HFFc6 (cell line): ENCODE measurements around the gene IGFALS. TPM values are rescaled to one million over a fixed set of nuclear protein-coding genes. Genes with fewer than 3 reads are reported as not detected.

Experiments used
- DNase-seq: peaks from one replicate; pipeline ENCODE4 v3.0.0-alpha.2; 2018
- H3K27ac Mint-ChIP-seq: 2 replicates; pipeline ENCODE4 v1.8.0; 2020; ENCODE audit warnings: mild to moderate bottlenecking, mixed read lengths
- H3K27me3 Mint-ChIP-seq: 2 replicates; pipeline ENCODE4 v1.8.0; 2021; ENCODE audit warnings: mild to moderate bottlenecking, moderate library complexity, mixed read lengths; ENCODE audit not compliant: insufficient read depth
- H3K36me3 Mint-ChIP-seq: 2 replicates; pipeline ENCODE4 v1.8.0; 2021; ENCODE audit warnings: low read depth, mixed read lengths
- H3K4me1 Mint-ChIP-seq: 2 replicates; pipeline ENCODE4 v1.8.0; 2020; ENCODE audit warnings: low read depth, mixed read lengths
- H3K4me3 Mint-ChIP-seq: 2 replicates; pipeline ENCODE4 v1.8.0; 2020; ENCODE audit warnings: mild to moderate bottlenecking, moderate library complexity, mixed read lengths
- H3K9me3 Mint-ChIP-seq: 2 replicates; pipeline ENCODE4 v1.8.0; 2020; ENCODE audit warnings: mild to moderate bottlenecking, mixed read lengths
- total RNA-seq, 6 experiments: library from RNA; stranded (reverse); fragmentation: NEBNext Ultra II Directional; extraction: Animal tissue kit (Norgen Biotek cat#: 25700); gene quantifications; 2 replicates in 1 of 6; 3 replicates in 5 of 6; pipeline ENCODE4 v1.2.3, GENCODE V29; 2021
- TF ChIP-seq, protein P1 (sequence below): fragments of 200-600 bp; sonication (generic); IDR thresholded peaks from 2 replicates; pipeline ENCODE4 v1.5.0; 2021; ENCODE audit warnings: antibody characterized with exemption, mild to moderate bottlenecking

The IGFALS gene
- total RNA-seq, 6 experiments from 2014 or later: not detected

DNA sequence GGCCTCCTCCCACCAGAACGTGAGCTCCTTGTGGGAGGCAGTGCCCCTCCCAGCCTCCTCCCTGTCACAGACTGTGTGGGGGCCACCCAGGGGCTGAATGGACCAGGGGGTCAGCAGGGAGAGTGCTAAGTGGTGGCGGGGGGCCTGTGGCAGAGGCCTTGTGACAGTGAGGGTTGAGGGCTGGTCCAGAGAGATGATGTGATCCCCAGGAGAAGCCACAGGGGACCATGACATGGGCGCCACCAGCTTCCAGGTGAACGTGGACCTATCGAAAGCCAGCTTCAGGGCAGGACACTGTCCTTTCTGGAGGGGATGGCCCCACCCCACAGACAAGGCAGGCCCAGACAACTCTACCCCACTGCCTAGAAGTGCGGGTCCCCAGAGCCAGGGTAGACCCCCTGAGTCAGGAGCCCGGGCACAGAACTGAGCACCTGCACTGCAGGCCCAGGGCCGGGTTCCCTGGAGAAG lies 14.2 kb downstream of the IGFALS start:
- H3K27me3 Mint-ChIP-seq: peaks cover 28% of the 10 kb centered on the region
- H3K4me3 Mint-ChIP-seq: no peak overlapping the region
- H3K27ac Mint-ChIP-seq: peak overlapping the region; percentile 53
- H3K36me3 Mint-ChIP-seq: no peaks in the 10 kb centered on the region
- TF ChIP-seq, protein P1, sequence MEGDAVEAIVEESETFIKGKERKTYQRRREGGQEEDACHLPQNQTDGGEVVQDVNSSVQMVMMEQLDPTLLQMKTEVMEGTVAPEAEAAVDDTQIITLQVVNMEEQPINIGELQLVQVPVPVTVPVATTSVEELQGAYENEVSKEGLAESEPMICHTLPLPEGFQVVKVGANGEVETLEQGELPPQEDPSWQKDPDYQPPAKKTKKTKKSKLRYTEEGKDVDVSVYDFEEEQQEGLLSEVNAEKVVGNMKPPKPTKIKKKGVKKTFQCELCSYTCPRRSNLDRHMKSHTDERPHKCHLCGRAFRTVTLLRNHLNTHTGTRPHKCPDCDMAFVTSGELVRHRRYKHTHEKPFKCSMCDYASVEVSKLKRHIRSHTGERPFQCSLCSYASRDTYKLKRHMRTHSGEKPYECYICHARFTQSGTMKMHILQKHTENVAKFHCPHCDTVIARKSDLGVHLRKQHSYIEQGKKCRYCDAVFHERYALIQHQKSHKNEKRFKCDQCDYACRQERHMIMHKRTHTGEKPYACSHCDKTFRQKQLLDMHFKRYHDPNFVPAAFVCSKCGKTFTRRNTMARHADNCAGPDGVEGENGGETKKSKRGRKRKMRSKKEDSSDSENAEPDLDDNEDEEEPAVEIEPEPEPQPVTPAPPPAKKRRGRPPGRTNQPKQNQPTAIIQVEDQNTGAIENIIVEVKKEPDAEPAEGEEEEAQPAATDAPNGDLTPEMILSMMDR: no peak
- DNase-seq: no peak
- H3K9me3 Mint-ChIP-seq: no peaks in the 10 kb centered on the region
- H3K4me1 Mint-ChIP-seq: peaks cover 23% of the 10 kb centered on the region

DNA sequence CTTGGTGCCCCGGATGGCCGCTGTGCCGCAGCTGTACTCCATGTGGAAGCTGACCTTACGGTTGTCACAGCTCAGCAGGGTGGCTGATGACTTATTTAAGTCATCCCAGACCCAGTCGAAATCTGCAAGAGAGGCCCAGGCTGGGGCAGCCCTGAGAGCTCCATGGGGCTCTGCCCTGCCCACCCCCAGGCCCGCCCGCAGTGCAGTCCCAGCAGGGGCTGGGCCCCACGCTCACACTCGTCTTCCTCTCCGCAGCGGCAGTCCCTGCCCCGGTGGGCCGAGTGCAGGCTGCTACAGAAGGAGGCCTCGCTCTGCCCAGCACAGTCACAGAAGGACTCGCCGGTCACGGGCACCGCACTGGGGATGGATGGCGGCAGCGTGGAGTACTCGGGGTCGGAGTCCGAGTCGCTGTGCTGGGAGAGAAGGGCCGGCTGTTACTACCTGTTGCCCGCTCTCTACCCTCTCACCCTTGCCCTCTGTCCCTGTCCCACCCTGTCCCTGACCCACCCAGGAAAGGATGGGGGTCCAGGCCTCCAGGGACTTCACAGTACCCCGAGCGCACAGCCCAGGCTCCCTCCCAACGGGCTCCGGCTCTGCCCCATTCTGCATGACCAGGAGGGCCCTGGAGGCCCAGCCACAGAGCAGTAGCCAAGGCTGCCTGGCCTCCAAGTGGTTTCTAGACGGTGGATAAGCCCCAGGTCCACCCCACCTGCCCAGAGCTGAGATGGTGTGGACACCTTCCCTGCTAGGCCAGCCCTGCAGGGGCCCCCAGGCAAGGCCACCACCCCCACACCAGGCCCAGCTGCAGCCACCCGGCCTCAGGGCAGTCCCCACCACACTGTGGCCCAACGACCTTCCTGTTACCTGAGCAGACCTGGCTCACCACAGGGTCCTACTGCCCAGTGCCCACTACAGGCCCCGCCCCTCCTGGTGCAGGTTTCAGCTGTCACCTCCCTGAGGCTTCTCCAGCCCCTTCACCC lies 15.0 kb downstream of the IGFALS start:
- no peak for DNase-seq
- TF ChIP-seq, protein P1: no peak
- H3K36me3 Mint-ChIP-seq: no peaks in the 10 kb centered on the region
- H3K4me1 Mint-ChIP-seq: peaks cover 23% of the 10 kb centered on the region
- peaks cover 31% of the 10 kb centered on the region for H3K27me3 Mint-ChIP-seq
- no peaks in the 10 kb centered on the region for H3K9me3 Mint-ChIP-seq
- no peak overlapping the region for H3K4me3 Mint-ChIP-seq
- peak overlapping the region; percentile 53 for H3K27ac Mint-ChIP-seq

DNA sequence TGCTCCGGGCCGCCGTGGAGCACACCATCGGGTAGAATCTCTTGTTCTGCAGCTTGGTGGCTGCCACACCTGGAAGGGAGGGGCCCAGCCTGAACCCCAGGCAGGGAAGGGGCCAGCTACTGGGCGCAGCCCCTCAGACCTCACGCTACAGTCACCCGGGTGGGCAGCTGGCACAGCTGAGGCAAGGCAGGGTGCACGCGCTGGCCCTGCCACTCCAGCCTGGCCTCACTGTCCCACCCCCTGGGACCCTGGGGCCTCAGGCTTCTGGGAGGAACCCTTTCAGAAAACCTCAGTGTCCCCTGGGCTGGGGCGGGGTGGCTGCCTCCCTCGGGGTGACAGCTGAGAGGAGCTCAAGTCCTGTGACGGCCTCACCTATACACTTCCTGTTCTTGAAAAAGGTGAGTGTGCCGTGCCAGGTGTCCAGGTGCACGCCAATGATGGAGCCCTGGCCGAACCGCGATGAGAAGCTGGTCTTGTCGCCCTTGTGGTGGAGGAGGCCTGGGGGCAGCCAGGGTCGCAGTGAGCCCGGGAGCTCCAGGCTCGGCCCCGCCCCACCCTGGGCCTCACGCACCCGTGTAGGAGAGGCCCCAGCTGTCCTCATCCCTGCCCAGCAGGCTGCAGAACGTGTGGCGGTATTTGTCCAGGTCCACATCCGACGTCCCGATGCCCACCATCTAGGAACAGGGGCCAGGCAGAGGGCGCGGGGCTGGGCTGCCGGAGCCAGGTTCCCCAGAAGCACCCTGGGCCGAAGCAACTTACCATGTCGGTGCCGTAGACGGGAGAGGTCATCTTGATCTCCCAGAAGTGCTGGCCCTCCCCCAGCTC lies 15.9 kb downstream of the IGFALS start:
- H3K4me1 Mint-ChIP-seq: peaks cover 18% of the 10 kb centered on the region
- no peaks in the 10 kb centered on the region for H3K9me3 Mint-ChIP-seq
- H3K4me3 Mint-ChIP-seq: no peak overlapping the region
- no peak for DNase-seq
- no peaks in the 10 kb centered on the region for H3K36me3 Mint-ChIP-seq
- peaks cover 30% of the 10 kb centered on the region for H3K27me3 Mint-ChIP-seq
- no peak overlapping the region for H3K27ac Mint-ChIP-seq
- TF ChIP-seq, protein P1: no peak

DNA sequence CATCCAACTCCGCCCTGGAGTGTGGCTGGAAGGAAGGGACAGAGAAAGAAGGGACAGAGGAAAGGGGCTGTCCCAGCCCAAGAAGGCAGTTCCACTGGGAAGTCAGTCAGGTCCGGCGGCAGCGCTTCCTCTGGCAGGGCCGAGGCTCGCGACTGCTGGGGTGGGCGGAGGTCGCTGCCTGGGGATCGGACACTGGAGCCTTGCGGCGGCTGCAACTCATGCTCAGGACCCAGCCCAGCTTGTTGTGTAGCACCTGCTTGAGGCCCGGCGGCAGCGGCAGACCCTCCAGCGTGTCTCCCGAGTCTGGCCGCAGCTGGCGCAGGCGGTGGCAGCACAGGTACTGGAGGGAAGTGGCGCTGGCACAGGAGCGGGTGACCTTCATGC lies 16.5 kb downstream of the IGFALS start:
- Mint-ChIP-seq H3K4me1 (peaks cover 23% of the 10 kb centered on the region), H3K27me3 (peaks cover 32% of the 10 kb centered on the region), H3K27ac (no peak overlapping the region), H3K4me3 (no peak overlapping the region), H3K9me3 (no peaks in the 10 kb centered on the region), H3K36me3 (peaks cover 5% of the 10 kb centered on the region)
- TF ChIP-seq, protein P1: no peak
- no peak for DNase-seq

DNA sequence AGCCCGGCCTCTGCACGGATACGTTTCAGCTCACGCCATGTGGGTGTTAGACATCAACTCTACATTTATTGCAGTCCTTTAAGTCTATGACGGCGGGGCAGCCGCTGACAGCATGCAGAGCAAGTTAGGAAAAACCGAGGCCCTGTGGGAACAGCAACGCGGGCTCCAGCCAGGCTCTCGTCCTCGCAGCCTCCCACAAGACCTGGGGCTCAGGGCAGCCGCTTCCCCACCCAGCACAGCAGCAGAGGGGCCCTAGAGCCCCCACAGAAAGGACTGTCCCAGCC lies 16.9 kb downstream of the IGFALS start:
- Mint-ChIP-seq H3K27me3 (peaks cover 33% of the 10 kb centered on the region), H3K4me3 (no peak overlapping the region), H3K9me3 (no peaks in the 10 kb centered on the region), H3K4me1 (peaks cover 24% of the 10 kb centered on the region), H3K36me3 (peaks cover 7% of the 10 kb centered on the region), H3K27ac (peak overlapping the region; percentile 33; the same call in 1 of the 2 replicates)
- no peak for DNase-seq
- TF ChIP-seq, protein P1: no peak
